HG03108 (cell line): Measurements from ENCODE around the gene ANTXR1.

Experiments used
- ATAC-seq: cut with Tn5 transposase; IDR thresholded peaks from one replicate; pipeline ENCODE4 v1.9.1; 2021; ENCODE audit warnings: moderate library complexity; ENCODE audit not compliant: unreplicated experiment

Gene ANTXR1

GRCh38 chr2:69070969-69071368, 58.0 kb downstream of the ANTXR1 start:
- ATAC-seq: no peak

- no peak for ATAC-seq
These were observed 61.1 kb downstream of the ANTXR1 start for GRCh38 chr2:69073928-69074570.

- ATAC-seq: no peak
These were observed 61.9 kb downstream of the ANTXR1 start for GRCh38 chr2:69074918-69075317.

- ATAC-seq: no peak
These were observed 62.5 kb downstream of the ANTXR1 start for GRCh38 chr2:69075486-69075885.

GRCh38 chr2:69076601-69077000, 63.6 kb downstream of the ANTXR1 start:
- no peak for ATAC-seq

- ATAC-seq: no peak
These were observed 64.4 kb downstream of the ANTXR1 start for GRCh38 chr2:69077252-69077950.

GRCh38 chr2:69080071-69080470, 67.1 kb downstream of the ANTXR1 start:
- no peak for ATAC-seq

- ATAC-seq: no peak
These were observed 68.1 kb downstream of the ANTXR1 start for GRCh38 chr2:69081001-69081580.

- ATAC-seq: no peak
These were observed 68.8 kb downstream of the ANTXR1 start for GRCh38 chr2:69081757-69082156.

GRCh38 chr2:69082430-69082997, 69.5 kb downstream of the ANTXR1 start:
- ATAC-seq: no peak

- ATAC-seq: no peak
These were observed 70.3 kb downstream of the ANTXR1 start for GRCh38 chr2:69083235-69083748.

GRCh38 chr2:69084492-69084891, 71.5 kb downstream of the ANTXR1 start:
- no peak for ATAC-seq

- no peak for ATAC-seq
These were observed 73.5 kb downstream of the ANTXR1 start for GRCh38 chr2:69086466-69086865.

- ATAC-seq: no peak
These were observed 74.4 kb downstream of the ANTXR1 start for GRCh38 chr2:69087211-69087911.

- ATAC-seq: no peak
These were observed 74.9 kb downstream of the ANTXR1 start for GRCh38 chr2:69087912-69088240.

- no peak for ATAC-seq
These were observed 75.5 kb downstream of the ANTXR1 start for GRCh38 chr2:69088466-69088865.

- ATAC-seq: no peak
These were observed 76.3 kb downstream of the ANTXR1 start for GRCh38 chr2:69089266-69089665.

GRCh38 chr2:69089998-69090397, 77.0 kb downstream of the ANTXR1 start:
- no peak for ATAC-seq

- ATAC-seq: no peak
These were observed 77.8 kb downstream of the ANTXR1 start for GRCh38 chr2:69090820-69091219.

- ATAC-seq: no peak
These were observed 79.9 kb downstream of the ANTXR1 start for GRCh38 chr2:69092857-69093256.

- ATAC-seq: no peak
These were observed 82.3 kb downstream of the ANTXR1 start for GRCh38 chr2:69095305-69095704.
